GM18867 (cell line): ENCODE results near the gene NEDD4L.

Source experiments
- ATAC-seq: cut with Tn5 transposase; IDR thresholded peaks from one replicate; pipeline ENCODE4 v1.9.1; 2021; ENCODE audit warnings: mild to moderate bottlenecking, moderate library complexity; ENCODE audit not compliant: unreplicated experiment

NEDD4L gene

DNA sequence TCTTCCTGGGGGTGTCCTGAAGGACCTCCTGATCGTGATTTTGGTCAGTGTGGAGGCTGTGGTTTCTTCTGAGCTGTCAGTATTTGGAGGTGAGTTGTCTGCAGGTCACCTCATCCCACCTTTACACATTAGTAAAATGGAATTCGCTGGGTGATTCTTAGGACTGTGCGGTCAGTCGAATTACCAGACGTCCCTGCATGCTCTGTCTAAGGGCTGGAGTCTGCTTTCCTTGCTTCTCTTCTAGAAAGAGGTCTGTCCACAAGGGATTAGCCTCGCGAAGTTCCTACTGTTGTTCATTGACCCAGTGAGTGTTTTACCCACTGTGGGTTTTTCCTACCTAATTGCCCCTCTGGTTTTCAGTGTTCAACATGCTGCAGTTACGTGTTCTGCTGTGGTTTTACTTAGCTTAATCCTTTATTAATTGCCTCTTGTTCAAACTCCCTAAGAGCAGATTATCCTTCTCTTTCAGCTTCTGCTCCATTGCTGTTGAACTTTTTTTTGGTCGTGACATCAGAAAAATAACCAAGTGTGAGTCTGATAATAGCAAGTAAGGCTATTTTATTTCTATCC is 183.4 kb downstream of the NEDD4L start:
- ATAC-seq, result no peak

DNA sequence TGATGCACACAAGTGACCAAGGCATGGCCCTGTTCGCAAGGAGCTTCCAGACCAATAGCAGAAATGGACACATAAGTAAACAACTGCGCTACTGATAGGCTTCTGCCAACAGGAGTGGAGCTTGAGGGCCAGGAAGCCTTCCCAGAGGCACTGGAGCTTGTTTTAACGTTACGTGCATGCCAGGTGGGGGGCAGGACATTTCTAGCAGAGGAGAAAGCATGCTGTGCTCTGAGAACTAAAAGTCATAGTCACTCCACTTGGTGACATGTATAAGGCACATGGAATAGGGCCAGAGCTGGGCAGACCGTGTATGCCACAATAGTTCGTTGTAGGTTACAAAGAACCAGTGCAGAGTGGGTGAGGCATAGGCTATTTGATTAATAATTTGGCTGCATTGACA is 184.2 kb downstream of the NEDD4L start:
- no peak for ATAC-seq

DNA sequence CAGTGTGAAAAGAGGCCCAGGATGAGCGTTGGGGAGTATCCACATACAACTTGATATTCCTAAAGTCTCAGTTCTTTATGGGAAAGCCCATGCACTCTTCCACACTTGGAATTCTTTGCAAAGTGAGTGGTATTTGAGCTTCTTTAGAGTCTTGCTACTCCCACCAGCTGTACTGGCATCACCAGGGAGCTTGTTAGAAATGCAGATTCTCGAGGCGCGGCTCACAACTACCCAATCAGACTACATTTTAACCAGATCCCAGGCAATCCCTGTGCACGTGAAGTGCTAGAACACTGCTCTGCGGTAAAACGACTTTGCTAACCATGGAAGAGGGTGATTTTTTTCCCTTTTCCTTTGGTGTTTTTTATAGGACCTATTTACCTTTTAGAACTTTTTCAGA is 184.7 kb downstream of the NEDD4L start:
- no peak for ATAC-seq

DNA sequence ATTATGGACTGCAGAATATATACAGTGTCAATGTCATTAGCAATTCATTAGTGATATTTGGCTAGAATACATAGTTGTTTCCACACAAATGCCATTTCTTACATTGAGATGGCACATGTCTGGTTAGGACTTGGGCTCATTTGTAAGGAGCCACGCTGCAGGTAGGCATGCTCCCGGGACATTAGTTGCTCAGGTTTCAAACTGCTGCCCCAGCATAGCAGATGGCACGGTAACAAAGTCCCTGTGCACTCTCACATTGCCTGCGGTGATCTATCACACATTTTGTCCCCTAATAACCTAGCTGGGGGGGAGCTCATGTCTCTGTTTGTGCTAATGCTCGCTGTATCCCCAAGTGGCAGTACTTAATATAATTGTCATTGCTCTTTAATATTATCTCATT is 185.1 kb downstream of the NEDD4L start:
- ATAC-seq, result no peak

DNA sequence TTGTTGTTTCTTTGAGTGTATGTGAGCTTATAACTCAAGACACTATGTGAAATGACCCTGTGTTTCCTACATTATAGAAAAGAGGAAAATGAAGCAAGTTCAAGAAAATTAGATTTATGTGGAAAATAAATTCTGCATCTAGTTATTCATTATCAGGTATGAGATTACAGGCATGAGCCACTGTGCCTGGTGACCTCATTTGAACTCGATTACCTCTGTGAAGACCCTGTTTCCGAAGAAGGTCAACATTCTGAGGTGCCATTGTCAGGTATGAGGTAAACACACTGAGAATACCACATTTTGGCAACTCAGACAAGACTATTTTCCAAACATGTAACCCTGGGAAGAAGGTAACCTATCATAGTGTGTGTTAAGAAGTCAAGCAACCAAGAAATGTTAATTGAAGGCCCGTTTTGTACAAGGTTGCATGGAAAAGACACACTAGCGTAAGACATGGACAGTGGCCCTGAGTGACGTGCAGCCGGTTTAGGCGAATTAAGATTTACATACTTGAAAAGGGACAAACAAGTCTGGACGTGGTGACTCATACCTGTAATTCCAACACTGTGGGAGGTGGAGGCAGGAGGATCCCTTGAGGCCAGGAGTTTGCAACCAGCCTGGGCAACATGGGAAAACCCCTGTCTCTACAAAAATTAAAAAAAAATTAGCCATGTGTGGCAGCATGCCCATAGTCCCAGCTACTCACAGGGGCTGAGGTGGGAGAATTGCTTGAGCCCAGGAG is 186.6 kb downstream of the NEDD4L start:
- no peak for ATAC-seq

DNA sequence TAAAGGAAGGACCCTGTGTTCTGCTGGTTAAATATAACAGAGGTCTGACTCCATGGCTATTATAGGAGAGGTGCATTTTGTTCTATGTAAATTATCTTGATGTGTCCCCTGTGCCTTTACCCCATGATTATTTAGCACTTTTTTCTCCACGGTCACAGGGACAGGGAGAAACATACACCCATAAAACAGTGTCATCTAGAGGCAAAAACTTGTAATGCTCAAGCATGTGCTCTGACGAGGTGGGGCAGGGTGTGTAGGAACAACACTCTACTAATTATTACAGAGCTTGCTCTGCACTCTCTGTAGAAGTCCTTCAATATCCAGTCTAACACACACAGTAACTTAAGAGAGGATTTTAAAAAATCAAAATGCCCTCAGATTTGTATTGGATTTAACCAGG is 187.9 kb downstream of the NEDD4L start:
- no peak for ATAC-seq

DNA sequence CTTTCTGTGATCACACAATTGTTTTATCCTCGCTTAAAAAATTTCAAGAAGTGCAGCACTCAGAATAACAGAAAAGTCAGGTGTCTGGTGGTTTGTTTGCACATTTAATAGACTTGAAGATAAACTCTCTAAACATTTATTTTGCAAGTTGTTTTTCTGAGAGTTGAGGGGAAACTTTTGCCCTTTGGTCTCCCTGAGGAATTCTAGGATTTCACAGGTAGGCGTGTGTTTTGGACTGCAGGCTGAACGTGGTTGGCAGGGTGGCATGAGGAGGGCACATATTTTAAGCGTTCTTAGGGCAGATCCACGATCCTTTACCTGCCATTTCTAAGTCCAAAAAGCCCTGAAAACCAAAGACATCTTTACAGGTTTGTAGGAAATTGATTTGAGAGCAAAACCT is 188.6 kb downstream of the NEDD4L start:
- ATAC-seq, result no peak

DNA sequence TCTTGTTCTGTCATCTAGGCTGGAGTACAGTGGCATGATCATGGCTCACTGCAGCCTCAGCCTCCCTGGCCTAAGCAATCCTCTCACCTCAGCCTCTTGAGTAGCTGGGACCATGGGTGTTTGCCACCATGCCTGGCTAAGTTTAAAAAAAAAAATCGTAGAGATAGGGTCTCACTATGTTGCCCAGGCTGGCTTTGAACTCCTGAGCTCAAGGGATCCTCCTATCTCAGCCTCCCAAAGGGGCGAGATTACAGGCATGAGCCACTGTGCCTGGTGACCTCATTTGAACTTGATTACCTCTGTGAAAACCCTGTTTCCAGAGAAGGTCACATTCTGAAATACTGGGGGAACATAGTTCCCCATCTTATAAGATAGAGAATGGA is 190.3 kb downstream of the NEDD4L start:
- no peak for ATAC-seq

DNA sequence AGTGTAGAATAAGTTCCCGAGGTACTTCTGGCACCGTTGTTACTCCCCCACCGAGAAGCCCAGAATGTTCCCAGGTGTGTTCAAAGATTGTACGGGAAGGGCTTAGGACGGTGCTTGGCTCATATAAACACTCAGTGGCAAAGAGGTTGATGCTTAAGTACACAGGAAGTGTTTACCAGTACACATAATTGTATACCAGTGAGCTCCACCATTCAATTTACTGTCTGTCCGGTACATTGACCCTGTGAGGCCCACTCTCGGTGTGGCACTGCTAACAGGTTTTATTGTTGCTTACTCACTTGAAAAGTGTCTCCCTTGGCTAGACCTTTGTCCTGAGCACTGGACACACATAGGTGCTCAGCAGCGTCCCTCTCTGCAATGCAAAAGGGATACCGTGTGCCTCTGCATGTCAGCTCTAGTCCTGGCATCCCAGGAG is 191.0 kb downstream of the NEDD4L start:
- ATAC-seq, result no peak

DNA sequence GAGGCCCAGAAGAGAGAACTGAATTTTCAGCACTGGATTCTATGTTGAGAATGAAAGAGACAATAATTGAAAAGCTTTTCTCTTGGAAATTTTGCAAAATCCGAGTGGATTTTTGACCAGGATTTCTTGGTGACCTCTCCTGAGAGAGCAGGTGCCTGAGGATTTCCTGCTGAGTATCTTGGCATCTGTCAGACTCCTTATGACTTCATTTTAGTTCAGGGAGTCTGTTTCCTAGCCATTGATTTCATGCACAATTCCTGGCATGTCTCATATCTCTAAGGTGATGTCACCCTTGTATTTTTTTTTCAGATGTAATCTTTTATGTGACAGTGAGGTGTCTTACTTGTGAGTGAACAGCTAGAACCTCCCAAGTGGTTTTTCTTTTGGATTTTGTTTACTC is 195.9 kb downstream of the NEDD4L start:
- no peak for ATAC-seq

DNA sequence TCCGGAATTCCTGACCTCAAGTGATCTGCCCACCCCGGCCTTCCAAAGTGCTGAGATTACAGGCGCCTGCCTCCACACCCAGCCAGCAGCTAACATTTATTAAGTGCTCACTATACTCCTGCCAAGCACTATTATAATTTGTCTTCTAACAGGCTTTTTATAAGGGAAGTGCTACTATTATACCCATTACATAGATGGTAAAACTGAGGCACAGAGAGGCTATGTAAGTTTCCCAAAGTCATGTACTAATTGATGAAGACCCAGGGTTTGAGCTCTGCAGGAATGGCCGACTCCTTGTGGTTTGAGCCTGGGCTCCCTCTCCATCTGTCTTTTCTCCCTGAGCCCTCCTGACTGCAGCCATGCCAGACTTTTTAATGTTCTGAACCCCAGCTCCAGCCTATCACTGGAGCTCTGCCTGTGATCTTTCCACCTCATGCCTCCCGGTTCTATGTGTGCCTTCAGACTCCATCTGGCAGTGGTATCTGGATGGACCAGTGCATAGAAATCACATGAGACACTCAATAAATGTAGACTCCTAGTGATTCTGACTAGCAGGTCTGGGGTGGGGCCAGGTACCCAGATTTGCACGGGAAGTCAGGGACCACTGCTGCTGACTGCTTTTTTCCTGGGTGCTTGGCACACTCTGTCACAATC is 197.1 kb downstream of the NEDD4L start:
- no peak for ATAC-seq

DNA sequence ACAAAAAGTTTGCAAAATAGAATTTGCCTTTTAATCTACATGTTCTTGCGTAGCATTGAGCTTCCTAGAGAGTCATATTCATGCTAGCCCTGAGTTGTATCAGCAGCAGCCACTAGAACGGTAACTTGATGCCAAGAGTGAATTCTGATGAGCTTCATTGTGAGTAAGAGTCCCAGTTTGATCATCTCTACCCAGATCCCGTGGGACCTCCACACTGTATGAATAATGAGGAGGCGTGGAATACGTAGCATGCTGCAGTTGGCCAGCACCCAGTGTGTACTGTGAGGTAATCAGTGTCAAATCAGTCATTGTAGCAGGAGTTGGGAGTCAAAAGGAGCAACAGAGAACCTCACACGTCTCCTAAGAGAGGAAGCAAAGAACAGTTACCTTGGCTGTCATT is 197.9 kb downstream of the NEDD4L start:
- ATAC-seq, result no peak

DNA sequence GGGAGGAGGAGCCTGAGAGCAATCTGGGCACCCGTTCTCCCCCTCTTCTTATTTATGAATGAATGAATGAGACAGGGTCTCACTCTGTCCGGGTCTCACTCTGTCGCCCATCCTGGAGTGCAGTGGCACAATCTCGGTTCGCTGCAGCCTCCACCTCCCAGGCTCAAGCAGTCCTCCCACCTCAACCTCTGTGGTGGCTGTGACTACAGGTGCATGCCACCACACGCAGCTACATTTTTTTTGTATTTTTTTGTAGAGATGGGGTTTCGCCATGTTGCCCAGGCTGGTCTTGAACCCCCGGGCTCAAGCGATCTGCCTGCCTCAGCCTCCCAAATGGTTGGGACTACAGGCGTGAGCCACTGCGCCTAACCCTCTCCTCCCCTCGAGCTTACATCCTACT is 198.4 kb downstream of the NEDD4L start:
- no peak for ATAC-seq

DNA sequence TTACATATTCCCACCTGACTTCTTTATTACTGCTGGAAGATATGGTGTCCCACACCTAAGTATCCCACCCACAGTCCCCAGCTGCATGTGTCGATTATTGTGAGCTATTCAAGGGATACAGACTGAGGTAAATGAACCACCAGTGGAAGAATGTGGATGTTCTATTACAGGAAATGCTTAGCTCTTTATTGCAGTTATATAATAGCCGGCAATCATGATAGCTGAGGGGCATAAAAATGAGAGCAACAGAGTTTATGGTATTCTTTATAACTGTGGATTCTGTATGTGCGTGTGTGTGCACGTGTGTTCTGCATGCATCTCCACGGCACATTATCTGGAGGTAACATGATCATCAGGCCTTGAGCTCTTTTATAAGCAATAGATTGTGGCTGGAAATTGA is 198.9 kb downstream of the NEDD4L start:
- no peak for ATAC-seq

DNA sequence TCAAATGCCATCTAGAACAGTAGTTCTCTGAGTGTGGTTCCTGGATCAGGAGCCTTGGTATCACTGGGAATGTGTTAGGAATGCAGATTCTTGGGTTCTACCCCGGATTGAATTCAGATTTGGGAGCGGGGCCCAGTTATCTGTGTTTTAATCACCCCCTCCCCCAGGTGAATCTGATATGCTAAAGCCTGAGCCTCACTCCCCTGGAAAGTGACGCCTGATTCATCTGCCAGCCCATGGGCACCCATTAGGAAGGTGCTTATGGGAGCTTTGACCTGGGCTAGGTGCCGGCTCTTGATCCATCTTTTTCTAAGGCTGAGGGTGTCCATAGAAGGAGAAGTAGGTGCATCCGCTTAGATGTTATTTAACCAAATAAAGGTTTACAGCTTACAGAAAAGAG is 199.4 kb downstream of the NEDD4L start:
- ATAC-seq, result no peak

DNA sequence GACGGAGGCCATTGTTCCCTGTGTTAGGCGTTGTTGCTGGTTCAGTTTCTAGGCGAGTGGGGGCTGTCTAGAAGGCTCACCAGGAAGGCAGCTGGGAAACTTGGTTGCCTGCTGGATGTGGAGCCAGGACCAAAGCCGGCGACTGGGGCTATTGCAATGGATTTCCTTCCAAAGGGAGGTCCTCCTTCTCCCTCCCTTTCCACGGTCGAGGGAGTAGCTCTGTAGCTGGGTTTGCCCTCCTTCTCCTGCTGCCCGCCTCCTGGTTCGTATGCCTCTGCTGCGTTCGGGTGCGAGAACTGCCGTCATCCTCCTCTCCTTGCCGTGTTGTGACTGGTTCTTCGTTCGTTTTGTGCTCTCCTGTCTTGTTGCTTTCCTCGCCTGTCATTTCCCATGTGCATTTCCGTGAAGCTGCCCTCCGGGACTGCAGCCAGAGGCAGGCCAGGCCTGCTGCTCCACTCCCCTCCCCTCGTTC is 203.4 kb downstream of the NEDD4L start:
- no peak for ATAC-seq

DNA sequence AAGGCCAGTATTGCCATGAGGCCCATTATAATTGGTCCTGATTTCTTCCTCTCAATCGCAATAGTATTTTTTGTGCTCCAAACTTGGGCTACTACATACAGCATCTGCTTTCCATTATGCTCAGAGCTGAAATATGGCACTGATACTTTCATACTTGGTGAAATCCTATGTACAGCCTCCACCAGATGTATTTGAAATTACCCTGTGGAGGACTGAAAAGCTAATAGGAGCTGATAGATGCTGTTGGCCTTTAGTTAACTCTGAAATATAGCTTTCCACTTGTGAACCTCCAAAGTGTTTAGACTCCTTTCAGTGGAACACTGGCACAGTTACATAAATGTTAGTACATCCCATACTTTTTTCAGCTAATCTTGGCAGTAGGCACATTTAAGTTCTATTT is 205.7 kb downstream of the NEDD4L start:
- ATAC-seq, result no peak

DNA sequence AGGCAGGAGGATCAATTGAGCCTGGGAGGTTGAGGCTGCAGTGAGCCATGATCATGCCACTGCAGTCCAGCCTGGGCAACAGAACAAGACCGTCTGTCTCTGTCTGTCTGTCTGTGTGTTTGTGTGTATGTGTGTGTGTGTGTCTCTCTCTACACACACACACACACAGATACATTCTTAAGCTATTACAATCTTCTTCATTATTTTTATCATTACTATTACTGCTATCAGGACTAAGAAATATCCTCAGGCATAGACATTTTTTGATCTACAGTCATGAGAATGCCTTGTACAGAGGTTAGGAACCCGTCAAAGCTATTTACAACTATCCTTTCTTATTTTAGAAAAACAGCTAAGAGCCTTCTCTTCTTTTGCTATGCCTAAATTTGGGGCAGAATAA is 207.4 kb downstream of the NEDD4L start:
- ATAC-seq, result no peak

DNA sequence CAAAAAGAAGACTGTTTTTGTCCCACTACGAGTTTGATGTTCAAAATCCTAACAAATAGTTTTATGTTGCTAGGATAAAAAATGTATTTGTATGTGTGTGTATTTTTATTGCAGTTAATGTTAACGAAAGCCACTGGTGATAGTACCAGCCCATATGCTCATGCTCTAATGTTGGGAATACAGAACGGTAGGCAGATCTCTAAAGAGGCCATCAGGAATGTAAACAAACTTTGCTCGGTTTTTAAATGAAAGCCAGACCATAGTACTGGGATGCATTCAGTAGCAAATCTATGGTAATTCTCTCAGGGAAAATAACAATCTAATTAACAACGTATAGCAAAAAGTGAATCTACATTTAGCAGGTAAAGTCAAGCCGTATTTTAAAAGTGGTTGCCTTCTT is 208.1 kb downstream of the NEDD4L start:
- no peak for ATAC-seq

DNA sequence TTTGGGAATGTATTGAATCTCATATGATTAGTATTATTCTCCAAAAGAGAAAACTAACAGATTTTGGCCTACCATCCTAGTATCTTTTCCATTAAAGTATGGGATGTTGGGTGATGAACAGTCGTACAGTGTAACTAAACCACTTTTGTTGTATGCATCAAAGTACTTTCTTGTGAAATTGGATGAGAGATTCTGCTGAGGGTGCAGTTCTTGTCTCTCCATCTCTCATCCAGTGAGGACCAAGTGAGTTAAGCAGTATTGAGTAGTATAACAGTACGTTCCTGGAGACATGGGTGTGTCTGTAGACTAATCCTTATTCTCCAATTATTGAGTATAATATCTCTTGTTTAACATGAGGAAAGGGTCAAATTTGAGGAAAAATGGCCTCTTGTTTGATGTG is 209.3 kb downstream of the NEDD4L start:
- no peak for ATAC-seq

DNA sequence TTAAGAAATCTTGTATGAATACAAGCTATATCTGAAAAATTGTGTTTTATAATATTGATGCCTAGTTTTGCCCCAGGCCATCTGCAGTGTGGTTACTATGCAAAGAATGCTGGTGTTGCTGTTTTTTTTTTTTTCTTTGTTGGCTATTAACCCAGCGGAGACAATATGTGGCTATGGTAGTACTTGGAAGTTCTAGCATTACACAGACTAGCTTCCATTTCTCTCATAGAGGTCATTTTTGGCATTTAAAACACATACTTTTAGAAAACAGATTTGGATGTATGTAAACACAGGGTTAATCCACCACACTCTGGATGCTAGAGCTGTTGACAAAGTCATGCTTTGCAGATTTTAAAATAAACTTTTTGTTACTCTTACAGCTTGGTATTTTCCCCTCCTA is 209.8 kb downstream of the NEDD4L start:
- ATAC-seq, result no peak

DNA sequence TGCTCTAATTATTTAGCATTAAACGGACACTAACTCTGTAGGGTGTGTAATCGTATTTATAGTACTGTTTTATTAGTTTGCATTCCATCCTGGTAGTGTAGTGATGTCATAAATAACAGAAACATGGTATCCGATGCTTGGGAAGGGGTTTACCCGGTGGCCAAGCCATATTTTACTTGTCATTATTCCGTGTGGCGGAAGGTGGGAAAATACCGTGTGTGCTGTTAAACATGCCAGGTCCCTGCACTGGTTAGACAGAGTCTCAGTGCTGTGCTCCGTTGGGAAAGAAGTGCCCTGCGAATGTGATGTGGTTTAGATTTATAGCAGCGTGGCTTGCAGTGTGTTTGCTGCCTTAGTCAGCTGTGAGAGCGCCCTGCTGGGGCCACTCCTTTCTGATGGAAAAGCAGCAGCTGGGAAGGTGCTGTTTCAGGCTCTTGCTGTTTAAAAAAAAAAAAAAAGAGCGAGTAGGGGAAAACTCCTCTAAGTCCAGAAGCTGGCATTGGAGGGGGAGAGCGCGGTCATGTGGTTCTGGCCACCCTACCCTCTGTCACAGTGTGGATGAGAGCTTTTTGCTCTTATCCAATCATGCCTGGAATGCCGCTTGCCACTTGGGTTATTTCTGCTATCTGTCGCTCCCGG is 211.0 kb downstream of the NEDD4L start:
- ATAC-seq, result no peak
